K562 (cell line): ENCODE results near the gene MAD1L1. TPM values are rescaled to one million over a fixed set of nuclear protein-coding genes. Genes with fewer than 3 reads are reported as not detected.

Experiments
- ATAC-seq: fragments of 200-7000 bp; cut with Tn5 transposase; 3 replicates; pipeline ENCODE4 v1.9.1; 2020; ENCODE audit warnings: moderate library complexity
- BruUV-seq: library from RNA; stranded (reverse); fragments of 400-500 nt; replicated peaks from 2 replicates; lab custom pipeline; 2021; lab: Mats Ljungman, UMichigan
- CTCF ChIA-PET: fragments of 300-600 bp; formaldehyde crosslinking; extraction: SDS; loops from one replicate; lab custom pipeline; 2021; ENCODE audit warnings: low intra/inter-chr PET ratio; lab: Yijun Ruan, JAX
- POLR2A ChIA-PET: fragments of 300-600, 350-650 bp; sonication (Branson Sonifier 250); formaldehyde crosslinking; extraction: SDS; loops from one replicate; lab custom pipeline; 2021; ENCODE audit warnings: antibody characterized with exemption, inconsistent platforms; lab: Yijun Ruan, JAX
- DNase-seq, 4 experiments: peaks; one replicate each; pipeline versions ENCODE4 v3.0.0 to v3.0.0-alpha.2; 2011 to 2018; ENCODE audit warnings: low spot score in 3 of 4, mixed read lengths in 3 of 4; ENCODE audit errors: extremely low read depth in 1 of 4
- FAIRE-seq: peaks from 2 replicates; lab custom pipeline; 2011; peaks lifted over from hg19 to GRCh38; lab: Jason Lieb, UNC
- H2AFZ ChIP-seq: 2 replicates; pipeline ENCODE4 v1.6.0; 2011; ENCODE audit warnings: low read depth, low read length, control low read depth, inconsistent platforms
- H3K27ac ChIP-seq: fragments of 200-600 bp; 3 replicates; pipeline ENCODE4 v1.8.0; 2011; ENCODE audit warnings: low read depth, mild to moderate bottlenecking, control low read depth, inconsistent platforms, low read length, moderate library complexity, mixed read lengths; ENCODE audit errors: extremely low read depth
- H3K27me3 ChIP-seq, 2 experiments: fragments of 300-600 bp in 1 of 2; 2 replicates in 1 of 2; 3 replicates in 1 of 2; pipeline versions ENCODE4 v1.6.0 to v1.8.0; 2011; ENCODE audit warnings: inconsistent platforms in 2 of 2, low read length in 2 of 2, mild to moderate bottlenecking in 1 of 2, mixed read lengths in 1 of 2, moderate library complexity in 1 of 2; ENCODE audit not compliant: control insufficient read depth in 2 of 2, insufficient read depth in 2 of 2
- H3K36me3 ChIP-seq: fragments of 300-600 bp; 3 replicates; pipeline ENCODE4 v1.8.0; 2011; ENCODE audit warnings: mild to moderate bottlenecking, low read length, inconsistent platforms; ENCODE audit not compliant: control insufficient read depth, insufficient read depth
- H3K4me1 ChIP-seq, 2 experiments: fragments of 200-600 bp in 1 of 2; replicated peaks in 1 of 2; 2 replicates in 1 of 2; 3 replicates in 1 of 2; pipeline versions ENCODE4 v1.5.1 to v1.8.0; 2011; ENCODE audit warnings: inconsistent platforms in 2 of 2, low read length in 2 of 2, mild to moderate bottlenecking in 1 of 2, mixed read lengths in 1 of 2, moderate library complexity in 1 of 2; ENCODE audit not compliant: control insufficient read depth in 2 of 2, insufficient read depth in 2 of 2
- H3K4me2 ChIP-seq: 2 replicates; pipeline ENCODE4 v1.6.1; 2011; ENCODE audit warnings: low read length, control low read depth, inconsistent platforms, mixed read lengths; ENCODE audit not compliant: insufficient read depth
- H3K4me3 ChIP-seq: fragments of 200-600 bp; sonication (generic), shearing (Covaris generic); 2 replicates; pipeline ENCODE4 v1.5.1; 2016; ENCODE audit warnings: control low read depth, inconsistent platforms
- H3K79me2 ChIP-seq: fragments of 200-600 bp; 3 replicates; pipeline ENCODE4 v1.8.0; 2011; ENCODE audit warnings: low read length, inconsistent platforms; ENCODE audit not compliant: control insufficient read depth, insufficient read depth
- H3K9ac ChIP-seq, 2 experiments: 2 replicates each; pipeline versions ENCODE4 v1.6.0 to v1.6.1; 2011; ENCODE audit warnings: low read depth in 2 of 2, low read length in 2 of 2, control low read depth in 1 of 2, inconsistent platforms in 1 of 2, mild to moderate bottlenecking in 1 of 2, mixed read lengths in 1 of 2; ENCODE audit not compliant: insufficient read depth in 1 of 2
- H3K9me1 ChIP-seq: one replicate; pipeline ENCODE4 v1.6.0; 2011; ENCODE audit warnings: inconsistent platforms, mild to moderate bottlenecking, low read length, moderate library complexity; ENCODE audit not compliant: control insufficient read depth, insufficient read depth
- H3K9me3 ChIP-seq: replicated peaks from 2 replicates; pipeline ENCODE4 v1.5.1; 2011; ENCODE audit warnings: low read depth, low read length, inconsistent platforms; ENCODE audit not compliant: control insufficient read depth, insufficient read depth
- H4K20me1 ChIP-seq: replicated peaks from 2 replicates; pipeline ENCODE4 v1.6.1; 2011; ENCODE audit warnings: low read length, inconsistent platforms, mixed read lengths; ENCODE audit not compliant: control insufficient read depth, insufficient read depth
- CEBPB ChIP-seq: fragments of 450-650 bp; IDR thresholded peaks from 2 replicates; pipeline ENCODE4 v1.6.1; 2016; ENCODE audit warnings: missing genetic modification characterization, missing compliant biosample characterization
- CGGBP1 ChIP-seq: fragments of 250-450 bp; sonication (Bioruptor Pico); IDR thresholded peaks from 2 replicates; pipeline ENCODE4 v1.9.0; 2021; ENCODE audit warnings: mild to moderate bottlenecking
- TBL1XR1 ChIP-seq, 2 experiments: IDR thresholded peaks; 2 replicates each; pipeline ENCODE4 v1.6.1; 2012; ENCODE audit warnings: improper control_type of control experiment in 2 of 2, low read length in 2 of 2, mild to moderate bottlenecking in 1 of 2
- ZNF354B ChIP-seq: fragments of 250-450 bp; sonication (Bioruptor Pico); IDR thresholded peaks from 2 replicates; pipeline ENCODE4 v1.4.0; 2020
- WGBS: fragments of 100-300 bp; shearing (Covaris generic); methylation state at CpG from one replicate; pipeline ENCODE4 v1.1.6; 2016; ENCODE audit warnings: low coverage, mixed read lengths; ENCODE audit not compliant: insufficient coverage; ENCODE audit errors: missing lambda C conversion rate; 5-methylcytosine and 5-hydroxymethylcytosine counted together
- in situ Hi-C: fragments of 300-500 bp; cut with MboI; formaldehyde crosslinking; loops from 4 replicates; pipeline ENCODE4 v1.15.0; 2018; ENCODE audit warnings: inconsistent platforms, mixed read lengths
- intact Hi-C: fragments of 100-400 bp; cut with micrococcal nuclease; formaldehyde crosslinking; loops from 2 replicates; pipeline ENCODE4 v1.14.2; 2022
- polyA plus RNA-seq, 8 experiments: library from polyadenylated mRNA; depleted of rRNA in 4 of 8; stranded (reverse) in 5 of 8; unstranded in 3 of 8; fragments of >200 nt; fragmentation: Nextera tagmentation in 2 of 8; fragmentation: Illumina TruSeq in 1 of 8; extraction: Ambion mirVana in 2 of 8; extraction: Trizol in 1 of 8; gene quantifications; 2 replicates each; pipeline versions ENCODE4 v1.2.1 to v1.2.3, GENCODE V29; 2011 to 2014; ENCODE audit warnings: inconsistent platforms in 1 of 8, missing spikeins in 1 of 8
- total RNA-seq, 7 experiments: library from RNA; depleted of rRNA in 6 of 7; stranded (reverse); fragments of >200 nt in 6 of 7; fragmentation: Illumina TruSeq in 2 of 7; extraction: Trizol in 2 of 7; gene quantifications; 2 replicates each; pipeline versions ENCODE4 v1.2.1 to v1.2.3, GENCODE V29; 2011 to 2021; ENCODE audit warnings: low replicate concordance in 1 of 7
- TF ChIP-seq, protein P1 (sequence below): fragments of 250-450 bp; sonication (Bioruptor Pico); IDR thresholded peaks from 2 replicates; pipeline ENCODE4 v1.5.0; 2020; ENCODE audit warnings: mild to moderate bottlenecking

MAD1L1 gene
- total and polyA plus RNA-seq, 9 of the 15 experiments (the other 6 are each of a cell fraction or from before 2014, with no cell fraction given): 1.7 to 89.7 (median 18.0) TPM

DNA sequence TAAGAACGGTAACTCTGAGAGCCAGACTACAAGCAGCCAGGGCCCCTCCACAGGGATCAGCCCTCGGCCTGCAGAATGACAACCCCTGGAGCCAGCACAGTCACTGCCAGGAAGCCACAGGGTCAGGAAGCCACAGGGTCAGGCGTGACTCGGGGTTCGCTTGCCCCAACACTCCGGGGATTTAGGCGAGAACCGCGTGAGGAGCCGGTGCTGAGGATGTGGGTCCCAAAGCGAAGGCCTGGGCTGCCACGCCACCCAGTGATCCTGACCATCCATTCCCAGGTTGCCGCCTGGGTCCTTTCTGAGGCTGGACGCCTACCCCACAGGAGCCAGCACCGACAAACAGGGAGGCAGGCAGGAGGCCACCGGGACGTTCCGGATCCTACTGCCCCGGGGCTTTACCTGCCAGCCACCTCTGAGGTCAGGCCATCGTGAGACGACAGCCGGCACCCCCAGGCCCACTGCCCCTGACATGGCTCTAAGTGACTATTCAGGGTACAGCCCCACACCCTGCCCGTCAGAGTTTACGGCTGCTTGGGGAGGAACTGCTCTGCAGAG lies 334.0 kb downstream of the MAD1L1 start:
- BruUV-seq: no TSS peak

More for the DNA sequence above, 334.0 kb downstream of the MAD1L1 start:
- FAIRE-seq (no peak), ATAC-seq (no peak), DNase-seq (no peak)
- CTCF ChIA-PET: no interaction called here
- Histone ChIP-seq H3K36me3 (peaks cover 6% of the 10 kb centered on the region; the same call in 1 of the 3 replicates), H3K4me3 (no peak overlapping the region), H3K9me3 (no peaks in the 10 kb centered on the region), H4K20me1 (no peaks in the 10 kb centered on the region), H3K4me2 (no peak overlapping the region), H3K27ac (no peak overlapping the region), H3K9ac (peak overlapping the region in 1 of 2 experiments; percentile 13; a peak in 1 of 4 replicates), H2AFZ (no peak overlapping the region), H3K79me2 (no peaks in the 10 kb centered on the region), H3K4me1 (peaks cover 0 to 60% of the 10 kb centered on the region in 2 experiments; a peak in 2 of 5 replicates), H3K27me3 (no peaks in the 10 kb centered on the region), H3K9me1 (no peaks in the 10 kb centered on the region)
- in situ Hi-C loops (no loop called here), intact Hi-C loops (no loop called here)
- POLR2A ChIA-PET: no interaction called here
- 95% methylated on average over 19 of the region's 24 CpGs for WGBS
- TF ChIP-seq, protein P1, sequence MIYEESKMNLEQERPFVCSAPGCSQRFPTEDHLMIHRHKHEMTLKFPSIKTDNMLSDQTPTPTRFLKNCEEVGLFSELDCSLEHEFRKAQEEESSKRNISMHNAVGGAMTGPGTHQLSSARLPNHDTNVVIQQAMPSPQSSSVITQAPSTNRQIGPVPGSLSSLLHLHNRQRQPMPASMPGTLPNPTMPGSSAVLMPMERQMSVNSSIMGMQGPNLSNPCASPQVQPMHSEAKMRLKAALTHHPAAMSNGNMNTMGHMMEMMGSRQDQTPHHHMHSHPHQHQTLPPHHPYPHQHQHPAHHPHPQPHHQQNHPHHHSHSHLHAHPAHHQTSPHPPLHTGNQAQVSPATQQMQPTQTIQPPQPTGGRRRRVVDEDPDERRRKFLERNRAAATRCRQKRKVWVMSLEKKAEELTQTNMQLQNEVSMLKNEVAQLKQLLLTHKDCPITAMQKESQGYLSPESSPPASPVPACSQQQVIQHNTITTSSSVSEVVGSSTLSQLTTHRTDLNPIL (CRISPR knock-in tag): no peak
- TF ChIP-seq CEBPB (tag) (no peak), TBL1XR1 (IDR thresholded peaks at IDR 0.05; ENCODE audit: low read length in 2 of 2) (no peak), ZNF354B (CRISPR knock-in tag) (no peak), CGGBP1 (CRISPR knock-in tag) (no peak)
